H7 (cell line): Measurements from ENCODE around the gene ADAM15. TPM values are rescaled to one million over a fixed set of nuclear protein-coding genes. Genes with fewer than 3 reads are reported as not detected.

Experiments used
- DNase-seq: peaks from one replicate; pipeline ENCODE4 v3.0.0; 2012
- H3K27me3 ChIP-seq: 2 replicates; pipeline ENCODE4 v1.6.0; 2011; ENCODE audit warnings: mild to moderate bottlenecking, low read length; ENCODE audit not compliant: control insufficient read depth, insufficient read depth
- H3K36me3 ChIP-seq: replicated peaks from 2 replicates; pipeline ENCODE4 v1.5.1; 2011; ENCODE audit warnings: low read length; ENCODE audit not compliant: control insufficient read depth, insufficient read depth
- H3K4me3 ChIP-seq: 2 replicates; pipeline ENCODE4 v1.5.1; 2011; ENCODE audit warnings: low read depth, mild to moderate bottlenecking, control low read depth, low read length, moderate library complexity; ENCODE audit not compliant: insufficient read depth
- total RNA-seq: library from RNA; depleted of rRNA; stranded (reverse); fragments of >200 nt; shearing (Covaris generic); gene quantifications from 2 replicates; pipeline ENCODE4 v1.2.3, GENCODE V29; 2014; rRNA removed

Gene ADAM15
- total RNA-seq: 34.9 and 35.0 TPM in 2 replicates

DNA sequence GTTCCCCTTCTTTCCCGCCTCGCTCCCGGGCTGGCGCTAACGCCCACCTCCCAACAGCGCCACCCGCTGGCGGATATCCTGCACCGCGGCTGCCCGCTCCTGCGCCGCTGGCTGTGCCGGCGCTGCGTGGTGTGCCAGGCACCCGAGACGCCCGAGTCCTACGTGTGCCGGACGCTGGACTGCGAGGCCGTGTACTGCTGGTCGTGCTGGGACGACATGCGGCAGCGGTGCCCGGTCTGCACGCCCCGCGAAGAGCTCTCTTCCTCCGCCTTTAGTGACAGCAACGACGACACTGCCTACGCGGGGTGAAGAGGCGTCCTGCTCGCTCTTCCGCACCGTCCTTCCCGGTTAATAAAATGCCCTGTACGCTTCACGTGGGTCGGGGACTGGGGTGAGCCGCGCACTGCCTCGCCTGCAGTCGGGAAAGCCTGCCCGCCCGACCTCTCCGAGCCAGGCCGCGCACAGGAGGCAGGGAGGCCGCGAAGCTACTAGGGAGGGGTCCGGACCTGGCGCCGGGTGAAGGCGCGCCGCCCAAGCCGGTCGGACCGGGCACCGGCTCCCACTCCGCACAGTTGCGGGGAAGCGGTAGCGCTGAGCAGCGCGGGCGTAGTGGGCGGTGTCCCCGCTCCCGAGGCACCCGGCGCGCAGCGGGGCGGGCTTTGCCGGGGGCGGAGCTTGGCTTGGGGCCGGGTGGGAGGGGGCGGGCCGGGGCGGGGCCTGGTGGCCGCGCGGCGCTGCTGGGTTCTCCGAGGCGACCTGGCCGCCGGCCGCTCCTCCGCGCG lies at the start of gene ADAM15:
Gene ADAM15, plus strand, starts transcription at position 757 of the 782 bp plus-strand sequence. CDS start 71 bp downstream, outside the sequence.
- Histone ChIP-seq H3K27me3 (peaks cover 18% of the 10 kb centered on the region), H3K36me3 (no peaks in the 10 kb centered on the region), H3K4me3 (peak within 1 kb of the TSS; percentile 67)
- peak; percentile 100 for DNase-seq

- Histone ChIP-seq H3K4me3 (peak overlapping the region; percentile 75), H3K27me3 (peaks cover 2% of the 10 kb centered on the region; the same call in 1 of the 2 replicates), H3K36me3 (no peaks in the 10 kb centered on the region)
- DNase-seq: no peak
Measured at GRCh38 chr1:155001425-155001674, 49.8 kb upstream of the ADAM15 start.

GRCh38 chr1:155001675-155002463 lies 49.2 kb upstream of the ADAM15 start:
- Histone ChIP-seq H3K36me3 (no peaks in the 10 kb centered on the region), H3K27me3 (peaks cover 2% of the 10 kb centered on the region; the same call in 1 of the 2 replicates), H3K4me3 (peak overlapping the region; percentile 75)
- peak; percentile 99 for DNase-seq

- H3K36me3 ChIP-seq: no peaks in the 10 kb centered on the region
- peak within 1 kb of the TSS; percentile 97 for H3K4me3 ChIP-seq
- peak; percentile 81 for DNase-seq
- H3K27me3 ChIP-seq: peaks cover 2% of the 10 kb centered on the region; the same call in 1 of the 2 replicates
Measured at GRCh38 chr1:155002464-155003226, 48.5 kb upstream of the ADAM15 start, which contains the start of gene ZBTB7B. Gene ZBTB7B, plus strand, starts transcription at chr1:155002802. Its CDS starts 11,859 bp downstream, at chr1:155014661.

DNA sequence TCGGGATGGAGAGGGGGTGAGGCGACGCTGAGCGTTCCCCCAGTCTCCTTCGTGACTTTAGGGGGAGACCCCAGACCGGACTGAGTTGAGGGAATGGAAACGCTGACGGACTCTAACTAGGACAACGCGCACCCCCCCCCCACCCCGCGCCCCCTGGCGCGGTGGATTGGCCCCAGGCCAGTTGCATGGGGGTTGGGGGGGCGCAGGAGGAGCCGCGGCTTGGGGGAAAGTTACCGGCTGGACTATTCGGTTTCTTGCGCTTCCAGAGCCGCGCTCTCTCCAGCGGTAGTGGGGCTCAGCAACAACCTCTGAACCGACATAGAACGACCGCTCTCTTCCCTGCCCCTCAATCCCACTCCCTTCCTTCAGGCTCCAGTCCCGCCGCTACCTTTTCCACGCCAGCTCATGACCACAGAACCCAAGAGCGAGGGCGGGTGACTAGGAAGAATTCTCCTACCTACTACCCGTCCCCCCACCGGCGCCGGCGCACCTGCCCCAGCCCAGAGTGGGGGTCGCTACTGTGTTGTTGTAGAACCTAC lies 47.8 kb upstream of the ADAM15 start:
- Histone ChIP-seq H3K4me3 (peak overlapping the region; percentile 97), H3K27me3 (peaks cover 2% of the 10 kb centered on the region; the same call in 1 of the 2 replicates), H3K36me3 (no peaks in the 10 kb centered on the region)
- DNase-seq: peak; percentile 73

GRCh38 chr1:155003766-155004351 lies 47.3 kb upstream of the ADAM15 start:
- DNase-seq: peak; percentile 85
- Histone ChIP-seq H3K27me3 (peaks cover 2% of the 10 kb centered on the region; the same call in 1 of the 2 replicates), H3K4me3 (peak overlapping the region; percentile 97), H3K36me3 (no peaks in the 10 kb centered on the region)

GRCh38 chr1:155004352-155005075 lies 46.6 kb upstream of the ADAM15 start:
- peak; percentile 55 for DNase-seq
- Histone ChIP-seq H3K36me3 (no peaks in the 10 kb centered on the region), H3K4me3 (peak overlapping the region; percentile 97), H3K27me3 (peaks cover 2% of the 10 kb centered on the region; the same call in 1 of the 2 replicates)

DNA sequence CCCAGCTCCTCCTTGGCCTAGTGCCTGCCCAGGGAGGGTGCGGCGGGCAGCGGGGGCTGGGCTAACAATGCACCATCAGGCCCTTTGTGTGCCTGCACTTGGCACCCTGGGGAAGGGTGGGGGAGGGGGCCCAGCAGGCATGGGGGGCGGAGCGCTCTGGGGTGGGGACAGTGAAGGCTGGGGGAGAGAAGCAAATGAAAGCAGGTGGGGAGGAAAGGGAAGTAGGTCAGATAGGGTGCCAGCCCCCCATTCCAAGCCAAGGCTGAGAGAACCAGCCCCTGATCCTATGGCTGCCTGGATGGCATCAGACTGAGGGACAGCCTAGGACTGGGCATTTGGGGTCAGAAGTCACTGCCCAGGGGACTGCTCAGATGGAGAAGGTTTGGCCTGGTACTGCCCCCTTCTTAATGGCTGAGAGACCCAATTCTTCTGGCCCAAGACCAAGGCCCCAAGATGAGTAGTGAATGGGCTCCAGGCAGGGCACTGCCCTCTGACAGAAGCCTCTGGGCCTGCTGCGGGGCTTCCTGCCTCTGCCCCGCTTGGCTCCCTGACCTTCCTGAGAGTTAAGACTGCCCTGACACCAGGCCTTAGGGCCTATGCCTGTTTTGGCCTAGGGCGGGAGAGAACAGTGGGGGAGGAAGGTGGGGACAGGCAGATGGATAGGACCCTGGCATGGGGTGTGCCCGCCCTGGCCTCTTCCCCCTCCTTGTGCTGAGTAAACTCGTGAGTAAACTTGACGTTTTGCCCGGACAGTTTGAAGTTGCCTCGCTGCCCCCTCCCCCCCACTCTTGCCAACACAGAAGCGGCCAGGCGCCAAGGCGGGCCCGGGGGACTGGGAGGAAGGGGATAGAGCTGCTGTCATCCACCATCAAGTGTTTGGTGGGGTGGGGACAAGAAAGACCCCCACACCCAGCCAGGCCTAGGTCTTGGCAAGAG lies 45.8 kb upstream of the ADAM15 start:
- no peaks in the 10 kb centered on the region for H3K36me3 ChIP-seq
- no peak overlapping the region for H3K4me3 ChIP-seq
- DNase-seq: peak; percentile 55
- peaks cover 2% of the 10 kb centered on the region; the same call in 1 of the 2 replicates for H3K27me3 ChIP-seq

DNA sequence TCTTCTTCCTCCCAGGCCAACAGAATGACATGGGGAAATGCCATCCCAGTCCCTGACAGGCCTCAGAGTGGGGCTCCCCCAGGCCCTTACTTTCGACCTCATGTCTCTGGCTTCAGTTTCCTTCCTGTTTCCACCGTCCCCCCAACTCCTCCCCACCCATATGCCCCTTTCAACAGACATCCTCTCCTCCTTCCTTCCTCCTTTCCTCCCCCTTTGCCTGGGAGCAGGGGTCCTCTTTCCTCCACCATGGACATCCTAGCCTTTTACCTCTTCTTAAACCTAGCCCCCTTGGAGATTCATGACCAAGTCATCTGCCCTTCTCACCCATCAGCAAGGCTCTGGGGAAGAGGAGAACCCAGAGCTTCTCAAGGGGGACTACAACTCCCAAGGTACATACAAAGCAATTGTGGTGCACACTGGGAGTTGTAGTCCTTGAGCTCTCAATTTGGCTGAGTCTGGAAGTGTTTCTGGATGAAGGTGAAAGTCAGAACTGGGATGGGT lies 44.5 kb upstream of the ADAM15 start:
- Histone ChIP-seq H3K4me3 (no peak overlapping the region), H3K36me3 (no peaks in the 10 kb centered on the region), H3K27me3 (peaks cover 2% of the 10 kb centered on the region; the same call in 1 of the 2 replicates)
- peak; percentile 66 for DNase-seq

- Histone ChIP-seq H3K27me3 (peaks cover 2% of the 10 kb centered on the region; the same call in 1 of the 2 replicates), H3K36me3 (no peaks in the 10 kb centered on the region), H3K4me3 (no peak overlapping the region)
- peak; percentile 43 for DNase-seq
Measured at GRCh38 chr1:155007251-155007828, 43.8 kb upstream of the ADAM15 start.

- Histone ChIP-seq H3K36me3 (no peaks in the 10 kb centered on the region), H3K4me3 (no peak overlapping the region), H3K27me3 (no peaks in the 10 kb centered on the region)
- DNase-seq: peak; percentile 84
Measured at GRCh38 chr1:155008015-155008941, 42.8 kb upstream of the ADAM15 start.
